LoVo (cell line): ENCODE data around the gene PCDHGA2.
"Not testable (repeated sequence)": the region's sequence is repeated elsewhere in the genome, so short reads cannot be mapped to it uniquely, and the experiment has no call there.

Experiments used
- DNase-seq: peaks from one replicate; pipeline ENCODE4 v3.0.0-alpha.2; 2016; ENCODE audit warnings: low spot score

PCDHGA2 gene

DNA sequence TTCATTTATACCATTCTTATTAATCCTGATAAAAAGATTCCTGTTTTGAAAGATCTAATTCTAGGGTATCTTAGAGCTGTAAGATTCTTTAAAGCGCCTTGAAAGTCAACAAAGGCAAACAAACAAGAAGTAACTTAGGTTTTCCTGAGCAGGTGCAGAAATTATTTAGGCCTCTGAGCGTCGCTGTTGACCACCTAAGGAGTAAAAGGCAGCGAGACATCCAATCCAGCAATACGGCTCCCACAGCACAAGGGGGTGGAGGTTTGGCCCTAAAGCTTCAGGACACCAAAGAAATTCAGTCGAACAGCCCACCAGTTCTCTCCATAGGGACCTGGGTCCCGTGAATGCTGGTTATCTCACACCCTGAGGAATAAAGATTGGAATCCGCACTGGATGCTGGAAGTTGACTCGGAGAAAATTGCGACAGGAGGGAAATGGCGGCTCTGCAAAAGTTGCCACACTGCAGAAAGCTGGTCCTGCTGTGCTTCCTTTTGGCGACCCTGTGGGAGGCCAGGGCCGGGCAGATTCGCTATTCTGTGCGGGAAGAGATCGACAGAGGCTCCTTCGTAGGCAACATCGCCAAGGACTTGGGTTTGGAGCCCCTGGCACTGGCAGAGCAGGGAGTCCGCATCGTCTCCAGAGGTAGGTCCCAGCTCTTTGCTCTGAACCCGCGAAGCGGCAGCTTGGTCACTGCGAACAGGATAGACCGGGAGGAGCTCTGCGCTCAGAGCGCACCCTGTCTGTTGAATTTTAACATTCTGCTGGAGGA lies at the start of gene PCDHGA2:
TSS of gene PCDHGA2 (plus strand) at position 223 of the 769 bp plus-strand sequence.
- DNase-seq = no peak

DNA sequence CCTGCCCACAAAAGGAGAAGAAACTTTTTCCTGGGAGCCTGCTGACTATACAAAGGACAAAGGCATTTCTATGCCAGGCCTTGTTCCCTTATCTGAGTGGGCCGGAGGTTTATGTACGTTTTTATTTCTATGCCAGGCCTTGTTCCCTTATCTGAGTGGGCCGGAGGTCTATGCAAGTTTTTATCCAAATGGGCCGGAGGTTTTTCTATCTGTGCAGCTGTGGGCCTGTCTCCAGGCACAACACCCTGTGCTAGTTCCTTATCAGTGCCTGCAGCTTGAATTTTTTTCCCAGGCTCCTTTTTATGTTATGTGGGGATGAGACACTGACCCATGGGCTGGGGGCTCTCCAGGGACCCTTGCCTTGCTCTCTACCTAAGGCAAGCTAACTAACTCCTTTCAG lies 40.2 kb upstream of the PCDHGA2 start:
- DNase-seq = no peak

DNA sequence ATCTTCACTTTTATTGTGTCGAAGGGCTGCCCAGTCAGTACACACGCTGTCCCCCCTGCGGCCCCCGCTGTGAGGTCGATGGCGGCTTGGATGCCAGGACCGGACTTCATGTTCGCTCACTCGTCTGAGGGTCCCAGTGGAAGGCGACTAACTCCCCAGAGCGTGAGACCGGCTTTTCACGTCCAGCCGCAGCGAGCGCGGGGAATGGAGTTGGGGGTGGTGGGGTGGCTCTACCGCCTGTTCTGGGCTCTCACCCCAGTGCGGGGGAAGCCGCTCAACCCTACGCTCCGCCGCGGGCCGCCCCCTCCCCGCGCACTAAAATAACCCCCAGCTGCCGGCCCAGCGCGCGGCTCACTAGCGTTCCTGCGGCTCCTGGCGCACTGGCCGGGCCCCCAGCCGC lies 34.8 kb upstream of the PCDHGA2 start, which contains the start of gene SLC25A2:
TSS of gene SLC25A2 (minus strand) at position 294 of the 400 bp plus-strand sequence. CDS start at position 110, 184 bp downstream.
- DNase-seq = no peak

DNA sequence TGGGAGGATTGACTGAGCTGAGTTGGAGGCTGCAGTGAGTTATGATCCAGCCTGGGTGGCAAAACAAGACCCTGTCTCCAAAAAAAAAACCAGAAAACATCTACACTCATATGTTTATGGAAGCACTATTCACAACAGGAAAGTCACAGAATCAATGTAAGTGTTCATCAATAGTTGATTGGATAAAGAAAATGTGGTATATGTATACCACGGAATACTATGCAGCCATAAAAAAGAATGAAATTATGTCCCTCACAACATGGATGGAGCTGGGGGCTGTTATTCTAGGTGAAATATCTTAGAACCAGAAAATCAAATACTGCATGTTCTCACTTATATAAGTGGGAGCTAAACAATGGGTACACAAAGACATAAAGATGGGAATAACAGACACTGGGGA lies 31.9 kb upstream of the PCDHGA2 start:
- DNase-seq = no peak

DNA sequence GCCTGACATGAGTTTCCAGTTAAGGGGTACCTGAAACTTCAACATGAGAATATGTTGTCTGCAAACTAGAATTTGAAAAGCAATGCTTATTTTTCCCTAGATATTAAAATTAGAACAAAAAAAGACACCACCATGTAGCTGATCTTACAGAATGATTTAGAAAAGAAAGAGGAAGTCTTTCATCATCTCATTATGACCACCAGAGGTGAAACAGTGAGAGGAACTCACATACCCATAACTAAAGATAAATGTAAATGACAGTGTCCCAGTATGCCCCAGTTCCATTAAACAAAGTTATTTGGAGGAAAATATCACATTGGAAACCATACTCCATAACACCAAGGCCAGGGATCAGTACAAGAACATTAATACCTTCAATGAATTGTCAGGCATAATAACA lies 24.8 kb upstream of the PCDHGA2 start:
- no peak for DNase-seq

DNA sequence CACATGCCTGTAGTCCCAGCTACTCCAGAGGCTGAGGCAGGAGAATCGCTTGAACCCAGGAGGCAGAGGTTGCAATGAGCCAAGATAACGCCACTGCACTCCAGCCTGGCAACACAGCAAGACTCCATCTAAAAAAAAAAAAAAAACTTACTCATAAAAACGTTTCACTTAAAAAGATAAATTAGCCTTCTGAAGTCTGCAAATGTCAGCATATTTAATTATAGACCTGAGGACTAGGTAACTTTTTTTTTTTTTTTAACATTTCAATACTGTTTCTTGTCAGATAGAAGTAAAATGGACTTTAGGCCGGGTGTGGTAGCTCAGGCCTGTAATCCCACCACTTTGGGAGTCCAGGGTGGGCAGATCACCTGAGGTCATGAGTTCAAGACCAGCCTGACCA lies 21.6 kb upstream of the PCDHGA2 start:
- not testable (repeated sequence) for DNase-seq

DNA sequence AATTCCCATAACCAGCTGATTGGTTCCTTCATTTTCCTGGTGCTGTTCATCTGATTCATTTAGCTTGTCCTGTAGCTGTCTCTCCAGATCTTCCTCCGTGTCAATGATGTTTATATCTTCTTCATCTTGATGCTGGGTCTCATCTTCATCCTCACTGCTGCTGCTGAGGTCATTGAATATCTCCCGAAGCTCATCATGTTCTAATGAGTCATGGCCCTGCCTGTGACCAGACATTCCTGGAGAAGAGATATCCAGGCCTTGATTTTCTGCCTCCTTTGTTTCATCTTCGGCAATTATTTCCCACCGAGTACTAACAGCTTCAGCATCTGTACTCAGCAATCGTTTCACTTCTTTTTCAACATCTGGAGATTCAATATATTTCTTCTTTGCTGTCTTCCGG lies 19.4 kb upstream of the PCDHGA2 start:
- DNase-seq = no peak

DNA sequence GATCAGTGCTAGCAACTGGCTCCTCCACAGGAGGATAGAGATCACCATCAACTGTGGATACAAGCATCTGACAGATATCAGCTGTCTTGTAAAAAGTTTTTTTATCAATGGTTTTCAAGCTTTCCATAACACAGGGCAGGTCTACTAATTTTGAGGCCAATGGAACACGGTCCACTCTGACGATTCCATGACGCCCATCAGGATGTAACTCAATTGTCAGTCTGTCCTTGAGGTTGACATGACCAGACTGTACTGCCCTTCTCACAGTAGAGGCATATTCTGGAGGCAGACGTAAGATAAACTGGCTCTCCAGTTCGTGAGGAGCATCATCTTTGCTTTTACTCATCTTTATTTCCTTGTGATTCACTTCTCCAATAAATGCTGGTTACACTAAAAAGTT lies 18.9 kb upstream of the PCDHGA2 start:
- no peak for DNase-seq

DNA sequence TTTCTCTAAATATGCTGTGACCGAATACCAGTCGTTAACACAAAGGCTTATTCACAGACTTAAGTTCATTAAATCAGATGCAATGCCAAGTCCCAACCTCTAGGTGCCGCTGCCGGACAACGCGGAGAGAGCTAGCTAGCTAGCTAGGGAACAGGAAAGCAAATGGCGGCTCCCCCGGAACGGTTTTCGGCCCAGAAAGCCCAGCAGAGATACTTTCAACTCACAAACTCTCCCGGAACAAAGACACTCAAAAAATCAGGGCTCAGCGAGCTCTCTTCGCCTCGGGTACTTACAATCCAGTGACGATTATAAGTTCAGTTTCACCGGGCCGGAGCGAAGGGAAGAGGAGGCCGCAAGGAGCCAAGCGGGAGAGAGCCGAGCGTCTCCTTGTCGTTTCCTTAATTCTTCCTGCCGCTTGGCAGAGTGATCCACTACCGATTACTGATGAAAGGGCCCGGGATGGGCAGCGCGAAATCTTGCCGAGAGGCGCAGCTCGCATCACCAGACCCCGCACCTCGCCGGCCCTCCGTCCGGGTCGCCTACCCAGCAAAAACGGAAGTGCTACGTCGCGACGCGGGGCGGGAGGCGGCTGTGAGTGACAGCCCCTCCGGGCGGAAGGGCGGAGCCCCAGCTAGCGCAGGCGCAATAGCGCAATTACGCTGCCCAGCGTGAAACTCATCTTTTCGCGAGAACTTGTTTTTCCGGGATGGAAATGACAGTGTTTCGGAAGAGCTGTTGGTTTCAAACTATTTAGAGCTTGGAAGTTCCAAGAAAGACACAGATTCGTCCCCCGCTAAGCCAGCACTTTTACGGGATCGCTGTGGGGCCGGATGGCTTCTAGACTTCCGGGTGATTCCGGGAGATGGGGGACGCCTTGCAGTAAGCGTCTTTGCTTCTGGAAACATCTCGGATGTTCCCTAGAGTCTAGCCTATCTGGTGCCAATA lies 18.1 kb upstream of the PCDHGA2 start, which contains the start of gene TAF7:
TSS of gene TAF7 (minus strand) at position 560 of the 945 bp plus-strand sequence. CDS start 740 bp downstream, outside the sequence.
- peak; percentile 96 for DNase-seq

DNA sequence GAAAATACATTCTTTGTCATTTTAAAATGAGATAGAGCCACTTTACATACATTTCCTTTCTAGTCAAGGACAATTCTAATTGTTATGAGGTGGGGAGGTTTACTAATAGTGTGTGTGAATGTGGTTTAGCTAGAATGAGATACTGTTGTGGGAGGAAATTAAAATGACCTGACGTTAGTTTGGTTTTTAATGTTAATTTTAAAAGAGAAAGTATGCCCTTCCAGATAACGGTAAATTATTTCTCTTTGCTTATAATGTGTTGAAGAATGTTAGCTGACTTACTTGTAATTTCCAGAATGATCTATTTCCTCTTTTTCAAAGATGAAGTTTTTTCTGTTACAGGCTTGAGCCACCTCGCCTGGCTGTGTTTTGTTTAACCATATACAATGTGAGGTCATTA lies 16.3 kb upstream of the PCDHGA2 start:
- no peak for DNase-seq

DNA sequence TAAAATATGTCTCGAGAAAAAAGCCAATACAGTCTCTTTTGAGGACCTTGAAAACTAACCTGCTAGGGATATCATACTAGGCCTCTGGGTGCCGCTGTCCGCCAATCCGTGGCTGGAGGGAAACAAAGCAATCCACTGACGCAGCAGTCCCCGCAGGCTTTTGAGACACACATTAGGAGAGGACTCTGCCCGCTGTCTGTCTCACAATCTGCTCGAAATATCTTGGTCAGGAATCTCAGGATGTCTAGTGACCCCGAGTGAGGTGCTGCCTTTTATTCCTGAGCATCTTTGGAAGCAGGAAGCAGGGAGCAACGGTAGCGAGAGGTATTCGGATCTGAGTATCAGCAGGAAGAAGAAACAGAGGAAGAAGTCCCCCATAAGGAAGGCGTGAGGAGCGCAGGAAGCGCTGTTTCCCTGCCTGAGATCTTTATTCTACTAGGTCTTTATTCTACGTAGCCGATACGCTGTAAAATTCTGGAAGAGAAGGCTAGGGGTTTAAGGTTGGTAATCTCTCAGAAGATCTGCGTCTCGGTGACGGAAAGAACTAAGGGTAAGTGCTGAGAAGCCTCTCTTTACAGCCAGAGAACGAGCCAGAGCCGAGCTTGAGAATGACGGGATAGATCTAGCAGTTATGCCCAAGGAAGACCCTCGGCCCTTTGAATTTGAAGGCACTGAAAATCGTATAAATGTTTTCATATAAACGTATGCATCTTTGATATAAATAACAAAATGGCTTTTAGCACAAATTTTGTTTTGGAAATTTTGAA lies 12.3 kb upstream of the PCDHGA2 start:
- DNase-seq = no peak

DNA sequence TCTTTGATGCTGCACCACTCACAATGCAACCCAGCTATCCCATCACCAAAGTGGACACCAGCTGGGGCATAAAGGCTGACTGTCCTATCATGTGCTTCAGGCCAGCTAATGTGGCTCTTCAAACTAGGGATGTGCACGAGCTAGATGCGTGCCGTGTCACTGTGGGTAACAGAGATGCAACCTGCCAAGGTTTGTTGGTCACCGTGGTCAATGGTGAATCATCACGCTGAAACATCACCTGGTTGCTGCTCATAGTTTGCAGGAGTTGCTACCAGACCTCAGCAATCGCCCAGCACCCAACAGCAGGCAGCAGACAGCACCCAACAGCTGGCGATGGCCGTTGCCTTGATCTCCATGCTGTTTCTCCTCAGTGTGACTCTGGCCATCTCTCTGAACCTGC lies 10.3 kb upstream of the PCDHGA2 start:
- DNase-seq = no peak

DNA sequence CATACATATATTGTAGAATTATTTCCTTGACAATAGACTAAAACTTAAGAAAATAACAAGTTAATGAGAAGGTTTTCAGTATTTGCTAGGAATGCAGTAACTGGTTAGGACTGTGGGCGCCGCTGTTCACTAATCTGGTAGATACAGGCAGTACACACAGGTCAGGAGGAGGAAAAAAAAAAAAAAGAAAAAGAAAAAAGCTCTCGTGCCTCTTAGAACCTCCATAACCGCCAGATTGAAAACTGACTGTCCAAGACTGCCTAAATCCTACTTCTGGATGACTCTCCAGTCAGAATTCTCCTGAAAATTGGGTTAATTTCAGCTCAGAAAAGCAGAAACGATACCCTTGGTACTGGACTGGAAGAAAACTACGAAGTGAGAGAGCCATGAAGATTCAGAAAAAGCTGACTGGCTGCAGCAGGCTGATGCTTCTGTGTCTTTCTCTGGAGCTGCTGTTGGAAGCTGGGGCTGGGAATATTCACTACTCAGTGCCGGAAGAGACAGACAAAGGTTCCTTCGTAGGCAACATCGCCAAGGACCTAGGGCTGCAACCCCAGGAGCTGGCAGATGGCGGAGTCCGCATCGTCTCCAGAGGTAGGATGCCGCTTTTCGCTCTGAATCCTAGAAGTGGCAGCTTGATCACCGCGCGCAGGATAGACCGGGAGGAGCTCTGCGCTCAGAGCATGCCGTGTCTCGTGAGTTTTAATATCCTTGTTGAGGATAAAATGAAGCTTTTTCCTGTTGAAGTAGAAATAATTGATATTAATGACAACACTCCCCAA lies 8.1 kb upstream of the PCDHGA2 start, which contains the start of gene PCDHGA1:
TSS of gene PCDHGA1 (plus strand) at position 216 of the 782 bp plus-strand sequence.
- DNase-seq = peak; percentile 32

DNA sequence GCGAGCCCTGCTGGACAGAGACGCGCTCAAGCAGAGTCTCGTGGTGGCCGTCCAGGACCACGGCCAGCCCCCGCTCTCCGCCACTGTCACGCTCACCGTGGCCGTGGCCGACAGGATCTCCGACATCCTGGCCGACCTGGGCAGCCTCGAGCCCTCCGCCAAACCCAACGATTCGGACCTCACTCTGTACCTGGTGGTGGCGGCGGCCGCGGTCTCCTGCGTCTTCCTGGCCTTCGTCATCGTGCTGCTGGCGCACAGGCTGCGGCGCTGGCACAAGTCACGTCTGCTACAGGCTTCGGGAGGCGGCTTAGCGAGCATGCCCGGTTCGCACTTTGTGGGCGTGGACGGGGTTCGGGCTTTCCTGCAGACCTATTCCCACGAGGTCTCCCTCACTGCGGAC lies 6.0 kb upstream of the PCDHGA2 start:
- not testable (repeated sequence) for DNase-seq

DNA sequence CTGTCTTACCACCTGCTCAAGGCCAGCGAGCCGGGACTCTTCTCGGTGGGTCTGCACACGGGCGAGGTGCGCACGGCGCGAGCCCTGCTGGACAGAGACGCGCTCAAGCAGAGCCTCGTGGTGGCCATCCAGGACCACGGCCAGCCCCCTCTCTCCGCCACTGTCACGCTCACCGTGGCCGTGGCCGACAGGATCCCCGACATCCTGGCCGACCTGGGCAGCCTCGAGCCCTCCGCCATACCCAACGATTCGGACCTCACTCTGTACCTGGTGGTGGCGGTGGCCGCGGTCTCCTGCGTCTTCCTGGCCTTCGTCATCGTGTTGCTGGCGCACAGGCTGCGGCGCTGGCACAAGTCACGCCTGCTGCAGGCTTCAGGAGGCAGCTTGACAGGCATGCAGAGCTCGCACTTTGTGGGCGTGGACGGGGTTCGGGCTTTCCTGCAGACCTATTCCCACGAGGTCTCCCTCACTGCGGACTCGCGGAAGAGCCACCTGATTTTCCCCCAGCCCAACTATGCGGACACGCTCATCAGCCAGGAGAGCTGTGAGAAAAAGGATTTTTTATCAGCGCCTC lies 2.3 kb downstream of the PCDHGA2 start:
- not testable (repeated sequence) for DNase-seq

DNA sequence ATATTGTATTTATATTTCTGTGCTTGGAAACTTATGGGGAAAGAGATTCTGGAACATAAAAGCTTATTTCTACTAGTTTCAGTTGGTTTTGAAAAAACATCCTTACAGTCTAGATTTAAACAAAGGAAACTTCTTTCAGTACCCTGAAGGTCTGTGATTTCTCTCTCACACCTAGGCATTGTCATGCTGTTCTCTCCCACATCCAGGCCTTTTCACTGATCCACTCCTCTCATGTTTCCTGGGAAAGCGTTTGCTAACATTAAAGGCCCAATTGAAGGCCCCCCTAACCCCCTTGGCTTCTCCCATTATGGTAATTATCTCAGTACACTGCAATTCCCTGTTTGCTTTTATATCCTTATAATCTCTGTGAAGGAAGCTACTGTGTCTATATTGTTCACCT lies 4.2 kb downstream of the PCDHGA2 start:
- no peak for DNase-seq

DNA sequence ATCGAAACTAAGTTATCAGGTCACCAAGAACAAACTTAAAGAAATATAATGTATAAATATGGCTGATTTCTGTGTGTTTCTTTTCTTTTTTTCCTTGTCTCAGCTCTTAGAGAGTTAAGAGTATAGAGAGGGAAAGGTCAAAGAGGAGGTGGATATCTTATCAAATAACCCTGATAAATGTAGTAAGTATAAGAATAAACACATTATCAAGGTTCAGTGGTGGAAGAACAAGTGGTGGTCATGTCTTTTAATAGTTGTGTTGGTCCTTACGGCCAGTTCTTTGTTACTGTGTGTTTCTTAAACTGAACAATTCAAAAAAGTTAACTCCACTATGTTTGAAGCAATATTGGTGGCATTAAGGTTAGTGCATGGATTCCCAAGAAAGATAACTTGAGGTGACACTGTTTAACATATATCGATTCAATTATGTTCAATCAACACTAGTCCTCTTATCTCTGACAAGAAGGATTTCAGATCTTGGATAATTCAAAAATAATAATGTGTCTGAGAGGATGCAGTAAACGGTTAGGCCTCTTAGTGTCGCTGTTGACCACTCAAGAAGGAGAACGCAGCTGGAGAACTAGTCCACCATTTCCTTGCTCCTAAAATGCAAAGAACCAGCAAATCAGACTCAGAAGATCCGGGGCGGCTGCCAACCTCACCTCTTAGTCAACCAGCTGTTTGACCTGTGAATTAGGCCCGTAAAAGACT lies 4.8 kb downstream of the PCDHGA2 start, which contains the start of gene PCDHGA3:
TSS of gene PCDHGA3 (plus strand) at position 588 of the 711 bp plus-strand sequence. CDS start 205 bp downstream, outside the sequence.
- DNase-seq = no peak

DNA sequence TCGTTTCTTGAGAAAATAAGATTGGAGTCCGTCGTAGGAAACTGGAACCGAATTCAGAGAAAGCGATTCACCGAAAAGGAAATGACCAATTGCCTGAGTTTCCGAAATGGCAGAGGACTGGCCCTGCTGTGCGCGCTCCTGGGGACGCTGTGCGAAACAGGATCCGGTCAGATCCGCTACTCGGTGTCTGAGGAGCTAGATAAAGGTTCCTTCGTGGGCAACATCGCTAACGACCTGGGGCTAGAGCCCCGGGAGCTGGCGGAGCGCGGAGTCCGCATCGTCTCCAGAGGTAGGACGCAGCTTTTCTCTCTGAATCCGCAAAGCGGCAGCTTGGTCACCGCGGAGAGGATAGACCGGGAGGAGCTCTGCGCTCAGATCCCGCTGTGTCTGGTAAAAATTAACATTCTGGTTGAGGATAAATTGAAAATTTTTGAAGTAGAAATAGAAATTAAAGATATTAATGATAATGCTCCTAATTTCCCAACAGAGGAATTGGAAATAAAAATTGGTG lies 5.4 kb downstream of the PCDHGA2 start:
- no peak for DNase-seq

DNA sequence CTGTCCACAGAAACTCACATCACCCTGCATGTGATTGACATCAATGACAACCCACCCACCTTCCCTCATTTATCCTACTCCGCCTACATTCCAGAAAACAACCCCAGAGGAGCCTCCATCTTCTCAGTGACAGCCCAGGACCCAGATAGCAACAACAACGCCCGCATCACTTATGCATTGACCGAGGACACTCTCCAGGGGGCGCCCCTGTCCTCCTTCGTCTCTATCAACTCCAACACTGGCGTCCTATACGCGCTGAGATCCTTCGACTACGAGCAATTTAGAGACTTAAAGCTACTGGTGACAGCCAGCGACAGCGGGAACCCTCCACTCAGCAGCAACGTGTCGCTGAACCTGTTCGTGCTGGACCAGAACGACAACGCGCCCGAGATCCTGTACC lies 6.8 kb downstream of the PCDHGA2 start:
- DNase-seq = no peak

DNA sequence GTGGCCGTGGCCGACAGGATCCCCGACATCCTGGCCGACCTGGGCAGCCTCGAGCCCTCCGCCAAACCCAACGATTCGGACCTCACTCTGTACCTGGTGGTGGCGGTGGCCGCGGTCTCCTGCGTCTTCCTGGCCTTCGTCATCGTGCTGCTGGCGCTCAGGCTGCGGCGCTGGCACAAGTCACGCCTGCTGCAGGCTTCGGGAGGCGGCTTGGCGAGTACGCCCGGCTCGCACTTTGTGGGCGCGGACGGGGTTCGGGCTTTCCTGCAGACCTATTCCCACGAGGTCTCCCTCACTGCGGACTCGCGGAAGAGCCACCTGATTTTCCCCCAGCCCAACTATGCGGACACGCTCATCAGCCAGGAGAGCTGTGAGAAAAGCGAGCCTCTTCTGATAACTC lies 7.5 kb downstream of the PCDHGA2 start:
- not testable (repeated sequence) for DNase-seq
